Measurements from ENCODE around the gene ICE2.
A peak's percentile ranks its signal among the peaks of the same experiment; 100 is the strongest.

Gene ICE2, protein sequence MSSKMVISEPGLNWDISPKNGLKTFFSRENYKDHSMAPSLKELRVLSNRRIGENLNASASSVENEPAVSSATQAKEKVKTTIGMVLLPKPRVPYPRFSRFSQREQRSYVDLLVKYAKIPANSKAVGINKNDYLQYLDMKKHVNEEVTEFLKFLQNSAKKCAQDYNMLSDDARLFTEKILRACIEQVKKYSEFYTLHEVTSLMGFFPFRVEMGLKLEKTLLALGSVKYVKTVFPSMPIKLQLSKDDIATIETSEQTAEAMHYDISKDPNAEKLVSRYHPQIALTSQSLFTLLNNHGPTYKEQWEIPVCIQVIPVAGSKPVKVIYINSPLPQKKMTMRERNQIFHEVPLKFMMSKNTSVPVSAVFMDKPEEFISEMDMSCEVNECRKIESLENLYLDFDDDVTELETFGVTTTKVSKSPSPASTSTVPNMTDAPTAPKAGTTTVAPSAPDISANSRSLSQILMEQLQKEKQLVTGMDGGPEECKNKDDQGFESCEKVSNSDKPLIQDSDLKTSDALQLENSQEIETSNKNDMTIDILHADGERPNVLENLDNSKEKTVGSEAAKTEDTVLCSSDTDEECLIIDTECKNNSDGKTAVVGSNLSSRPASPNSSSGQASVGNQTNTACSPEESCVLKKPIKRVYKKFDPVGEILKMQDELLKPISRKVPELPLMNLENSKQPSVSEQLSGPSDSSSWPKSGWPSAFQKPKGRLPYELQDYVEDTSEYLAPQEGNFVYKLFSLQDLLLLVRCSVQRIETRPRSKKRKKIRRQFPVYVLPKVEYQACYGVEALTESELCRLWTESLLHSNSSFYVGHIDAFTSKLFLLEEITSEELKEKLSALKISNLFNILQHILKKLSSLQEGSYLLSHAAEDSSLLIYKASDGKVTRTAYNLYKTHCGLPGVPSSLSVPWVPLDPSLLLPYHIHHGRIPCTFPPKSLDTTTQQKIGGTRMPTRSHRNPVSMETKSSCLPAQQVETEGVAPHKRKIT

DNA sequence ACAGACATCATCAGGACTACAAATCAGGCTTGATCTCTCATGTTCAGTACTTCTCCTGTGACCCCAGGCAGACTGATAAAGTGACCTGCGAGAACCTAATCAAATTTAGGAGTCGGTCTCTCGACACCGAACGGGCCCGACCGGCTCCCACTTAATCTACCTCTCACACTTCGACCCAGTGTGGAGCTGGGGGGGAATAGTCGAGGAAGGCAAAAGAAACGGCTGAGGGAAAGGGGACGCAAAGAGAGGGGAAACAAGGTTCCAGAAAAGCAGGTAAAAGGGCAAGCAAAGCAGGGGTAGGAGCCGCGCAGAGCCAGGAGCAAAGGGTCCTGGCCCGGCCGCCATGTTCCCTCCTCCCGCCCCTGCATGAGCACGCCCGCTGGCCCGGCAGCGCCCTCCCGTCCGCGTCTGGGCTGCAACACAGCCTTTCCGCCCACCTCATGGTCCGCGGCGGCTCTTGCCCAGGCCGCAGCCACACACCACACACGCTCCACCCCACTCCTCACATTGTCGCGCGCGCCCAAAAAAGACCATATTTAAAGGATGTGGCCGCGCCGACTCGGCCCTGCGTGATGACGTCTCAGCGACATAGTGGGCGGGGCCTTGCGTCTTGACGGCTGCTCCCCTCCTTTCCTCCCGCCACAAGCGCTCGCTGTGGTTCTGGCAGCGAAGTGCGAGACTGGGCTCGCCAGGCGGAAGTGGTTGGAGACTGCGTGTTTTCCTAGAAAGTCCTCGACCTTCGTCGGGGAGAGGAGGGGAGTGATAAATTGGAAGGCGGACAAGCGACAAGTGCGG lies at the start of gene ICE2:
Gene ICE2, minus strand, starts transcription at position 577 of the 795 bp plus-strand sequence. CDS start 1,165 bp downstream, outside the sequence.
- peak; percentile 96 for DNase-seq

DNA sequence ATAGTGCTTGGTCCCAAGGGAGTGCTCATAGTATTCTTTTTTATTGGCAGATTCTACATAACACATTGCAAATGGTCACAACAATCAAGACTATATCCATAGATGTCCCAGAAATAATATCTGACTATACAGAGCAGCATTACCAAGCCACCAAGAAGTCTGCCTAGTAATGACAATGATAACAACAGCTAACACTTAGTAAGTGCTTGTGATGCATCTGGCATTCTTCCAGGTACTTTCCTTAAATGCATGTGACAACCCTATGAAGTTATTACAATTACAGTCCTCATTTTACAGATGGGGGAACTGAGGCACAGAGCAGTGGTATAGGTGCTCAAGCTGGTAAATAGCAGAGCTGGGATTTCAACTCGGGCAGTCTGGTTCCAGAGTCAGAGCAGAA lies 49.6 kb upstream of the ICE2 start:
- DNase-seq, result no peak

DNA sequence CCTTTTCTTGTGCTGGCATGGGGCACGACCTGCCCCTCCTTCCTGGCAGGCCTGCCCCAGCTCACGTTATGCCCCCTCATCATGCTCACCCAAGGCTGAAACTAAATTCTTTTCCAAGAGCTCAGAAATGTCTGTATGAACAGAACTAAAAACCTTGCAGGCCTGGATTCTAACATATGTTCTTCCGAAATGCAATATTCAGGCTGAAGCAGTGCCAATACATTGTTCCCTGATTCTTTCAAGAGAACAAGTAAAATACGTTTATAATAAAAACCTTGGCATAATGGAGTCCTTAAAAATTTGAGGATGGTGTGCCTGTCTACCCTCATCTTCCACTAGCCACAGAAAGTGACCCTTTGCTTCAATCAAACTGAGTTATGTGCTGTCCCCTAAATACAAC lies 48.5 kb upstream of the ICE2 start:
- no peak for DNase-seq

DNA sequence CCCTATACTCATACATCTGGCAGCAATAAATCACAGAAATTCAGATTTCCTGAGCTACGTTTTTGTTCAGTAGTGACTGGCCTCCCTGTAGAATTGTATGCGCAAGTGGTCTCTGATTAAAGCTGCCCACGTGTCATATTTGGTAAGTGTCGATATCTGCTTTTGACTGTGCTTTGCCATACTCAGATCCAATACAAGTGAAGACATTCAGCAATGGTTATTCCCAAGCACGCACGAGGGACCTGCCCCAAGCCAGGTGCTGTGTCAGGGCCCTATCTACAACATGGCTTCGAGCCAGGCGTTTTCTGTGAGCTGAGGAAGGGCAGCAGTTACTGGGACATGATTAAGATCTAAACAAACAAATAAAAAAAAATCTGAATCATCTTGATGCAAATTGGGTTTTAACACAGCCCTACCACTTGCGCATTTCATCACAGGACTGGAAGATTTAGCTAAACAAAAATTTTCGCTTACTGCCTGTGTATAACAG lies 47.2 kb upstream of the ICE2 start:
- no peak for DNase-seq

DNA sequence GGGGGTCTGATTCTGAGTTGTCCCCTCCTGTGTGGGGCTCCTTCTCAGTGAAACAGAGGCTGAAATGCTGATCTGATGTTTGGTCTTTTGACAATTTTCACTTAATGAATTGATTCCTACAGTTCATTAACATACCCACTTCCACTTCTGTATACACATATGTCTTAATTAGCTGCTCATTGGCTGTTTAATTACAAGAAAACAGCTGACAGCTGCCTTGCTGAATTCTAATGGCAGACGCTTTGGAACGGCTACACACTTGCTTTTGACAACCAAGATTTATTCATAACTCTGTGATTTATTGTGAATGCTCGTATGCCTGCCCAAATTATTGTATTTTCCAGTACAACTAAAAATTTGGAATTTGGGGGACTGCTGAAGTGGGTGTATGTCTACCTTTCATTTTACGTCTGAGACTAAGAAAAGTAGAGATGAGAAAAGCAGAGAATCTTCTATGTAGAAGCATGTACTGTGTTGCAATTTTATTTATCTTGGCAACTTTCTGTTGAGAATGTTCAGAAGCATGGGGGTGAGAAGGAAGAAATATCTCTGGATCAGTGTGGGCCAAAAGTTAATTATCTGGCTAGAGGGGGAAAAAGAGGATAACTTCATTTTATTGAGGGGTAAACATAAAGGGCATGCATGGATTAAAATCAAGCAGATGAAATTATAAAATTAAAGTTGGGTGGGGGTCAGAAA lies 46.5 kb upstream of the ICE2 start:
- DNase-seq, result no peak

DNA sequence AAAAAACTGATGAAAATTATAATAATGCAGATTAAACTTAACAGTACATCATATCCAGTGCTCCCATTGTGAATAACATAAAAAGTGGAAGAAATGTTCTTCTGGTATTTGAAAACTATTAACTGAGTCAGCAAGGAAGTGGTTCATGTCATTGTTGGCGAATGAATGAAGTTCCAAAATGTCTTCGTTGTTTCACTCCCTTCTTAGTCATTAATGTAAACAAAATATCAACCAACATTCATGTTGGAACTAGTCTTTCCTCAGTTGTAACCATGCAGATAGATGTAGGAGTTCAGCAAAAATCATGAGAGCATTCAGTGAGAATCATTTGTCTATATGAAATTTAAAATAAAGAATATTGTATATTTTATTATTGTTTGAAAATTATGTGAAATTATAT lies 44.1 kb upstream of the ICE2 start:
- DNase-seq, result no peak

DNA sequence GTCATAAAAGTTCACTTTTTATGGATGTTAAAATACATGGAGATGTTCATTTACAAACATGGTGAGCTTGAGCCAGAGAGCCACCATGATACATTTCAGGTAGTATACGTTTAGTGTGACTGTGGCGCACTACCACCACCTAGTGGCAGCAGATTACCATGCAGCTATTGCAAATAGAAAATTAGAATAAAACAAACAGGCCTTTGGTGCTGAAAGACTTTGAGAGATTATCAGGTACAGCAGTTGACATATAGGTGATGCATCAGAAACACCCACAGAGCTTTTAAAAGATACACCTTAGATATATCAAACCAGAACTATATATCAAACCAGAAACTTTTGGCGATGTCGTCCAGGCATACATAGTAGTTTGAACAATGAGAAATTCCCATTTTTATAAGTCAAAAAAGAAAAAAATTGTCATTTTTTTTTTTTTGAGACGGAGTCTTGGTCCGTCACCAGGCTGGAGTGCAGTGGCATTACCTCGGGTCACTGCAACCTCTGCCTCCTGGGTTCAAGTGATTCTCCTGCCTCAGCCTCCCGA lies 42.0 kb upstream of the ICE2 start:
- DNase-seq, result peak; percentile 78

DNA sequence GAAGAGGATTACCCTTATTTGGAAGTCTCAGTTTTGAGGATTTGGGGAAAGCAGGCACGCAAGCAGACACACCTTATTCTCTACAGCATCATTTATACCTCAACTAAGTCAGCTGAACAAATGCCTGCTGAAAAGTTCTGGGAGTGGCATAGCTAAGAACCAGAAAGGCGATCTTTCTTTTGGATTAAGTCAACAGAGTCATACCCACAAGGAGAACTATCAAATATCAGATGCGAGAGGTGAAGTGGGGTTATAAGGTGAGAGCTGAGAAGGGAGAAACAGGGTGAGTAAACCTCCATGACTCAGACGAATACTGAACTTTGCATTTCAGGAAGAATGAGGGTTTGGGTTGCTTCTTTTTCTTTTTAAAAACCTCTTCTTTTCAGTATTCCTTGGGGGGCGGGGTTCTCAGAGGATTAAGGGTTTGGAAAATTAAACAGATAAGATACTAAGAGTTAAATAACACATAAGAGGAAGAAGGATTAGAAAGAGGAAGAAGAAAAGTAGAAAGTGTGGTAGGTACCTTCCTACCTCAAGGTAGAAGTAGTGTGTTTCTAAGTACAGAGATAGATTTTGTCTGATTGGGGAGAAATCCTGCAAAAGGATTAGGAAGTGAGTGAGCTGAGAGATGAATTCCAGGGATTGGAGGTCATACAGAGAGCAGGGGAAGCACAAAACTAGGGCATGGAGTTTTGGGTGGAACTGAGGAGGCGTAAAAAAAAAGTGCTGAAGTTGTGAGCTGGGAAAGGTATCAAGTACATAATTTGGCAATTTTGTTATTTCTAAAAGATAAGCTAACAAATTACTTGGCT lies 41.3 kb upstream of the ICE2 start:
- DNase-seq, result no peak

DNA sequence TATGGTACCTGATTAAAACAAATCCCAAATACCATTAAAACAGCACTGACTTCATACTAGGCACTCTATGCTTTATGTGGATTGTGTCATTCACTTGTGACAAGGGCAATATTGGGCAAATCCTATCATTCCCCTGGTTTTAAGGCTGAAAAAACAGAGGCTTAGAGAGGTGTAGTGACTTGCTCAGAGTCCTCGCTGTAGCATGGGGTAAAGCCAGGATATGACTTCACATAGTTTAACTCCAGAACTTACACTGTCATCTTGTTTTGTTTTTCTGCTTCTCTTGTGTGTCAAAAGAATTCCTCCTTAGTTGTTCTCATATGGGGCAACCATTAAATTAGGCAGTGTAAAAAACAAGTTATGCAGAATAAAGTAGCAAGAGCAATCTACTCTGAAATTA lies 40.3 kb upstream of the ICE2 start:
- DNase-seq, result no peak

DNA sequence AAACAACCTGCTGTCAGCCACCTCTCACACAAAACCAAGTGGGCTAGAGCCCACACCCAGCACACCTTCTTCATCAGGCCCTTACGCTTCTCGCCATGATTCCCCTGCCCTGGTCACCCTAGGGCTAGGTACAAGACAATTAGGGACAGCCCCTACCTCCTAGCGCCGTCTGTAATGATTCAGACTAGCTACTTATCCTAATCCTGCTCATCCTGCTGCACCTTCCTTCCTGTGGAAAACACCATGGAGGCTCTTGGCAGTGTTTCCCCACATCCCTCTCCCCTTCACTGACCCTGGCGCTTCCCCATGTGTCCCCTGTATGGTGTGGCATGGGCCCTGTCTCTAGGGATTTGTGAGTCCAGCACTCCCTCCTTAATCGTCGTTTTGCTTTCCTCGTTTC lies 39.6 kb upstream of the ICE2 start:
- DNase-seq, result no peak

DNA sequence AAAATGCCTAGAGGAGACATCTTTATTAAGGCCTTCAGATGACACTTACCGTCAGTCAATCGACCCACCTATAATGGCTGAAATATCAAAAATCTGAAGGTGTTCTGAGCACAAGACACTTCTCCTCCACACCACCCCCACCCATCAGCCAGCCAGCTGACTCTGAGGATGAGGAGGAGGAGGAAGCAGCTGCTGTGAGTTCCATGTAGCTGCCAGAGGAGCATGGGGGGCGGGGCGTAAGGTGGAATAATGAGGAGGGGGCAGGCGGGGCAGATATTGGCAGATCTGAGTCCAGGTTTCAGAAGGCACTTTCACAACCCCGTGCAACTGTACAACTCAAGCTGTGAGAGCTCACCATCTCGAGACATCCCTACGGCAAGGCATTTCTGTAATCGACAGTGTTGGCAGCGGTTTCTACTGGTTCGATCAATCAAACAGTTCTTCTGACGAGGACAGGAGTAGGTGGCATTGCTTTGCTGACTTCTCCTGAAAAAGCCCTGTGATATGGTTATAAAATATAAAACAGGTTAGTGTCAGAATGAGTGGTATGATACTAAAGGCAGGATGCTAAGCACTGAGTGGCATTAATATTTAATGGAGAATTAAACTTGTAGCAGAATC lies 35.4 kb upstream of the ICE2 start:
- DNase-seq, result no peak

DNA sequence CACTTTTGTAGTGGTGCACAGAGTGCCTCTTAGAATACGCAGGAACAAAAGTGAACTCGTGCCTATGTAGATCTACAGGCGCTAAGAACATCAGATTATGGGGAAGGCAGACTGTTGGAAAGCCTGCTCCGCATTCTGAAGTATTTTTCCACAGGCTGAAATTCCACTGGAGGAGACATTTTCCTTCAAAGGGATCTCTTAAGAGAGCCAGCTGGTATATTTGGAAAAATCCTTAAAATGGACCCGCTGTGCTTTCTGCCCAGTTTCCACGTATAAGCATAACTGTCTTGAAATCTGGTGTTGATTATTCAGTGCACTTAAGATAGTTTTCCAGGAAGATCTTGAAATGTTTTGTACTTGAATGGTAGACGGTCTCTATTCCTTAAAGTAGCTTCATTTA lies 34.7 kb upstream of the ICE2 start:
- no peak for DNase-seq

DNA sequence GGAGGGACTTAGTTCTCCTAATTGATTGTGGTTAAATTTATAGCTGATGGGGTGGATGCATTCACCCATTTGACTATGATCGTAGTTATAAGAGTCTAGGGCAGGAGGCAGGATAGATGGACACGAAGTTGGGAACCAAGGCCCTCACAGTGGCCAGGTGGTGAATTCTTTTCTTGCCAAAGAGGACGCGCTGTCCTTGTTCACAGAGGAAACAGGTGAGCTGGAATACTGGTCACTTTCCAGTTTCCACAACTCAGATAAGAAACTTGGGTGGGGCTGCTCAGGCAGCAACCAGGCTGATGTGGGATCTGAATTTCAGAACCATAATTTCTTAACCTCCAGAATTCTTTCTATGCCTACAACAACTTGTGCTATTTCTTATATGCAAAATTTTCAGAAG lies 34.0 kb upstream of the ICE2 start:
- DNase-seq, result no peak

DNA sequence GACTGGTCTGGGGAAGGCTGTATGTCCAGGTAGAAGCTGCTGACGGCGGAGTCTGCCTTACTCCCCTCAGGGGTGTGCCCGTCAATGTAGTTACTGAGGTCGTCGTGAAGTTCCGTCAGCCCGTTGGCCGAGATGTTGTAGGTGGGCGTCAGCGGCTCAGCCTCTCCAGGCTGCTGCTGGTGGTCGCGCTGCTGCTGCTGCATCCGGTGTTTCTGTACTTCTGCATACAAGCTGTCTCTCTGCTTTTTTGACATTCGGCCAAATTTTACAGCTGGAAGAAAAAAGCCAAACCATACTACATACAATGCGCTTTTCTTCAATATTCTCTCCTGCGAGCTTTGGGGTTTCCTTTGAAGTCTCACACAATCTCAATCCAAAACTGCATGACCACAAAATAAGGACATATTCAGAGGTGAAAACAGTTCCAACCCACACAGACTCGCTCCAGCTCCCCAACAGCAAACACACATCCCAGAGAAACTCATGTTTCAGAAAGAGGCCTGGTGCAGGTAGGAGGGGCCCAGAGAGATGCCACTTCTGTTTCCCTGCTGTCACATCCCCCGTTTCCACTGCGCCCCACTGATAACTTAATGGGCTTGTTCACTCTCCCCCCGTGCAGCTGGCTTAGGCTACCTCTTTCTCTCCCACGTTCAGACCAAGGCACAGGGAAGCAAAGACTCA lies 32.5 kb upstream of the ICE2 start:
- no peak for DNase-seq

DNA sequence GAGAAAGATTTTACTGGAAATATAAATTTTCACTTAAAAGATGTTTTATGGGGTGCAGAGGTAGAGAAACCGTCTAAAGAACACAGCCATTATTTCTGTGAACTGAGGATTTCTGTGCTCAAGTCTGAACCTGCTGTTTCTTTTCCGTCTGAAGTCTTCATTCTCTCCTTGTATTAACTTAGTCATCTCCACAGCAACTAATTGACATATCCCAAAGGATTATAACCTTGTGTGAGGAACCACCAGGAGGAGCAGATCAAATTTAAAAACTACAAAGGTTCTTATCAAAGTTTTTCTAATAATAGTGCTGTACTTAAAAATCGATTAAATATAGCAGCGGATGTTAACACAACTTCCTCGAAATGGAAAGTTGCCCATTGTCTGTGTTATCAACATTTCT lies 31.1 kb upstream of the ICE2 start:
- no peak for DNase-seq

DNA sequence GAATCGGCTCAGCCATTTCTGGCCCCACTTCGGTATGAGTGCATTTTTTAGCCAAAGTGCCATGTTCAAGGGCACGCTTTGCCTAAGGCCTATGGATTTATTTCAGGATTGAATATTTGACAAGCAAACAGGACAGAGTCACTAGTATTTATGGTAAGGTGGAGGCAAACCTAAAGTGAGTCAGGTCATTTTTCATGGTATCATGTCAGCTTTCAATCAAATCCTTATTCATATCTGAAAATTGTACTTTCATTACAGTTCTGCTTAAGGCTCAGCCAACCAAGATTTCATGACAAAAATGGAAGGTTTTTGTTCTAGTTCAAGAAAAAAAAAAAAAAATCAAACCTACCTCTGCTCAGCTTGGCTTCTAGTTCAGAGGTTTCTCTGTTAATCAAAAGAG lies 30.5 kb upstream of the ICE2 start:
- no peak for DNase-seq

DNA sequence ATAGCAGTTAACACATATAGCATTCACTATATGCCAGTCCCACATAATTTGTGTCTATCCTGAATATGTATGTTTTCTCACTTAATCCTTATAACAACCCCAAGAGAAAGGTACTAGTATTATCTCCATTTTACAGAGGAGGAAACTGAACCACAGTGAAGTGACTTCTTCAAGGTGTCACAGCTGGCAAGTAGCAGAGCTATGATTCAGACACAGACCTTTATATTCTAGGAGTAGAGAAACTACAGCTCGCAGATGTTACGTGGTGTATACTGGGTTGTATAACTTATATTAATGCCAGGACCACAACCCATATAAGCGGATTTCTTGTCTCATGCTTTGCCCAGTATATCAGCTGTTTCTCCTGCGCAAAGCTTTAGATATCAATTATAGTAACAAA lies 29.5 kb upstream of the ICE2 start:
- DNase-seq, result no peak

DNA sequence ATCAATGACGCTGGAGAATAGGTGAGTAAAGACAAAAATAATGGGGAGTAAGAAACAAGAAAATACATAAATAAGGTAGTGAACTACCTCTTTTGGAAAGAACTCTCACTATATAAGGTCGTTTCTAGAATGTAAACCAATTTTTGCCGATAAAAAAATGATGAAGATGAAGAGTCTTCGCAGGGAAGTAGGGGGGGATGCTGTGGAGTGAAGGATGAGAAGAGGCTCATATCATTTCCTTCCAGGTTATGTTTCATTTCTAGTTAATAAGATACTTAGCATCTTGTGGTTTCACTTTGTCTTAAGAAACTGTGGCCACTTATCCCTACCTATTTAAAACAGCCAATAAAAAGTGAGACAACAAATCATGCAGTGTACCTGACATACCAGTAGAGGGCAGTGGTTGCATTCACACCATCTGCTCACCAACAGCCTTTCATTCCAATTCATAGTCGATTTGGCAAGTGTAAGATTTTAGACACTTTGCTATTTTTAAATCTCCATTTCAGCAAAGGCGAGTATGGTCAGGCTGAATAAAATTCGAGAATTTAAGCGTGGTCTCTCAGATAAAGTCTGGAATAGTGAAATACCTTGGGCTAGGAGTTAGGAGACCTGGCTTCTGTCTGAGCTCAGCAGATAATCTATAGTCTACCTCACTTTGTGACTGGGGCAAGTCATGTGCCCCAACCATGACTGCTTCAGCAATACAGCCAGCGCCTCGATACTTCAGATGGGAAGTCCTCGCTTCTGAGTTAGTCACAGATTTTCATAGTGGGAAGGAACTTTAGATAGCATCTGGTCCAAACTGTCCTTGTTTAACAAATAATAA lies 28.9 kb upstream of the ICE2 start:
- no peak for DNase-seq

DNA sequence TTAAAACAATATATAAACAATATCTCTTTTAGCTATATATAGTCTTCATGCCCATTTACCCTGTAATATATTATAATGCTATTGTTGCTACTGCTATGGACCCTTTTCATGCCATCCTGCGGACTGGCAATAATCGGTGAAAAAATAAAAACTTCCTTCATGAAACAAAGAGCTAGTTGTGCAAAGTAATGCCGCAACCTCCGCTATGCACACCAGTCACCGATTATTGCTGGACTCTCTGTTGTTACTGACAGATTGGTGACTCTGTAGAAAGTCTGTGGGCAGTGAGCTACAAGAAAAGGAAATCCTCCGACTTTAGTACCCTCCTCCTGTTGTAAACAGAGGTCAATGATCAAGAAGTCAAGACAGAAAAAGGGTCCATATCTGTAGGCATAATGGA lies 17.9 kb upstream of the ICE2 start:
- no peak for DNase-seq

Measured in activated CD4-positive, CD25-positive, alpha-beta regulatory T cell treated with anti-CD3 and anti-CD28 coated beads, Interleukin-2, amount 50 U/mL, for 72 hours (primary cell).